ENCODE data around the gene HK1. TPM values are rescaled to one million over a fixed set of nuclear protein-coding genes. Genes with fewer than 3 reads are reported as not detected.
A peak's percentile ranks its signal among the peaks of the same experiment; 100 is the strongest.

The HK1 gene
- total and polyA plus RNA-seq, 2 experiments from 2014 or later: 31.1 to 42.5 TPM

DNA sequence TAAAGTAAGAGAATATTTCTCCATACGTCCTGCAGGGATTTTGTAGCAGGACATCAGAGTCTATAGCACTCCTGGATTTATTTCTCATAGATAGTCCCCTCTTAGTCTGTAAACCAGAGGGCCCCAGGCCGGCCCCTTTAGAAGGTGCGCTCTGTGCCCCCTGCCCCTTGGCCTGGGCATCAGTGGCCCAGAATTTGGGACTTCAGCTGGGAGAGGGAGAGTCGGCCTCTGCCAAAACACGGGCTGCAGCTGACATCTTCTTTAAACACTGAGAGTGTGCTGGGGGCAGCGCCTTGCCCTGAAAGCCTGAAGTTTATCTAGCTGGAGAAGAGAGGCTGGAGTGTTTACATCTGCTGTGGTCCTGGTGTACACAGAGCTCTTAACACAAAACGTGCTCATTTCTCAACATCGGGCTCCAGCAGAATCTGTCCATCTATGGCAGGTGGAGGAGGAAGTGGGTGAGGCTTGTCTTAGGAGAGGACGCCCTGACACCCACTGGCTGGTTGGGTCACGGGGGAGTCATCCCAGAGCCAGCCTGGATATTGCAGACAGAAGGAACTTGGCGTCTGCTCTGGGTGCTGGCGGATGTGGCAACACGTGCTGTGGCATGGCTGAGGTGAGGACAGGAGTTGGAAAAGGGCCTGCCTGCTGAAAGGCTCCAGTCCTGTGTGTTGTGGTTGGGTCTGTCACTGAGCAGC, 143.5 kb downstream of the HK1 start:
- Histone ChIP-seq H3K9me3 (ENCODE audit: low read depth) (no peaks in the 10 kb centered on the region), H3K4me3 (no peak overlapping the region), H3K9me2 (replicated peaks; ENCODE audit: insufficient read depth) (no peaks in the 10 kb centered on the region), H3K27ac (no peak overlapping the region), H4K20me1 (ENCODE audit: insufficient read depth, poor library complexity, severe bottlenecking) (no peaks in the 10 kb centered on the region), H3K4me1 (ENCODE audit: insufficient read depth) (peaks cover 28% of the 10 kb centered on the region), H3K27me3 (no peaks in the 10 kb centered on the region), H3K4me2 (no peak overlapping the region), H3K36me3 (replicated peaks; ENCODE audit: insufficient read depth, low read depth) (no peaks in the 10 kb centered on the region), H3K79me2 (no peaks in the 10 kb centered on the region), H2AFZ (no peak overlapping the region)
- TF ChIP-seq, protein P1, sequence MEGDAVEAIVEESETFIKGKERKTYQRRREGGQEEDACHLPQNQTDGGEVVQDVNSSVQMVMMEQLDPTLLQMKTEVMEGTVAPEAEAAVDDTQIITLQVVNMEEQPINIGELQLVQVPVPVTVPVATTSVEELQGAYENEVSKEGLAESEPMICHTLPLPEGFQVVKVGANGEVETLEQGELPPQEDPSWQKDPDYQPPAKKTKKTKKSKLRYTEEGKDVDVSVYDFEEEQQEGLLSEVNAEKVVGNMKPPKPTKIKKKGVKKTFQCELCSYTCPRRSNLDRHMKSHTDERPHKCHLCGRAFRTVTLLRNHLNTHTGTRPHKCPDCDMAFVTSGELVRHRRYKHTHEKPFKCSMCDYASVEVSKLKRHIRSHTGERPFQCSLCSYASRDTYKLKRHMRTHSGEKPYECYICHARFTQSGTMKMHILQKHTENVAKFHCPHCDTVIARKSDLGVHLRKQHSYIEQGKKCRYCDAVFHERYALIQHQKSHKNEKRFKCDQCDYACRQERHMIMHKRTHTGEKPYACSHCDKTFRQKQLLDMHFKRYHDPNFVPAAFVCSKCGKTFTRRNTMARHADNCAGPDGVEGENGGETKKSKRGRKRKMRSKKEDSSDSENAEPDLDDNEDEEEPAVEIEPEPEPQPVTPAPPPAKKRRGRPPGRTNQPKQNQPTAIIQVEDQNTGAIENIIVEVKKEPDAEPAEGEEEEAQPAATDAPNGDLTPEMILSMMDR (IDR thresholded peaks at IDR 0.05; ENCODE audit: poor library complexity): no peak
- TF ChIP-seq EZH2 (IDR thresholded peaks at IDR 0.05; ENCODE audit: borderline replicate concordance): no peak
- DNase-seq (ENCODE audit: low spot score): peak; percentile 57
- WGBS (ENCODE audit: low lambda C conversion rate, missing lambda C conversion rate): 55% methylated on average over 13 of the region's 13 CpGs

DNA sequence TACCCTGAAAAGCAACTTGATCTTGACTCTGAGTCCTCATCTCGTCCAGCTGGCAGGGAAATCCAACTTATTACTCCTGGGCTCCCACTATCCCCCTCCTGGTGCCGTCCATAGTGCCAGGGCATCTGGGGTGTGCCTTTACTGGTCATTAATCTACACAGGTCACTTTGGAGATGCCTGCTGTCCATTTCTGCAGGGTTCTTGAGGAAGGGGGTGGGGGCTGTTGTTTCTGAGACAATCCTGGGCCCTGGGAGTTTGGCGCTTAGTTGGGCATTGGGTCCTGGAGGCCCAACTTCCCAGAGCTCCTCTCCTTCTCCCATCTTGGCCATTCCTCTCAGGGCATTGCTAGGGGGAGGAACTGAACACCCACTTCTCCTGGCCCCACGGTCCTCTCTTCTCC, 144.4 kb downstream of the HK1 start:
- Histone ChIP-seq H3K4me1 (ENCODE audit: insufficient read depth) (peaks cover 27% of the 10 kb centered on the region), H3K27ac (no peak overlapping the region), H4K20me1 (ENCODE audit: insufficient read depth, poor library complexity, severe bottlenecking) (no peaks in the 10 kb centered on the region), H2AFZ (no peak overlapping the region), H3K9me2 (replicated peaks; ENCODE audit: insufficient read depth) (no peaks in the 10 kb centered on the region), H3K9me3 (ENCODE audit: low read depth) (no peaks in the 10 kb centered on the region), H3K36me3 (replicated peaks; ENCODE audit: insufficient read depth, low read depth) (no peaks in the 10 kb centered on the region), H3K79me2 (no peaks in the 10 kb centered on the region), H3K4me3 (no peak overlapping the region), H3K27me3 (no peaks in the 10 kb centered on the region), H3K4me2 (no peak overlapping the region)
- WGBS (ENCODE audit: low lambda C conversion rate, missing lambda C conversion rate): 93% methylated on average over 4 of the region's 4 CpGs
- no peak for DNase-seq (ENCODE audit: low spot score)
- no peak for TF ChIP-seq EZH2phosphoT487 (IDR thresholded peaks at IDR 0.05; ENCODE audit: low read depth, severe bottlenecking, unreplicated experiment)
- TF ChIP-seq, protein P1 (IDR thresholded peaks at IDR 0.05; ENCODE audit: poor library complexity): no peak
- no peak for TF ChIP-seq EZH2 (IDR thresholded peaks at IDR 0.05; ENCODE audit: borderline replicate concordance)

DNA sequence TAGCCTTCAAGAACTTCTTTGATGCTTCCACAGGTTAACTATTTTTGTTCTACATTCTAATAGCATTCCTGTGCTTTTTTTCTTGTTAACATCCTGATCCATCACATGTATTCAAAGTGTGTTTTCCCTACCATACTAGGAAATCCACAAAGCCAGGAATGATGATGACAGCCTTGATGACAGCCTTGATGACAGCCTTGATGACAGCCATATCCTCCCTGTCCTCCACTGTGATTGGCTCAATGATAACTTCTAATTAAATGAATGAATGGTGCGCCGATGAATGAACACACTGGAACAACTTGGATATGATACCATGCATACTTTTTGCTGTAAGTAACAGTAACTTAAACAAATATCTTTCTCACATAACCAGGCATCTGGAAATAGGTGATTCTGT, 146.7 kb downstream of the HK1 start:
- no peaks in the 10 kb centered on the region for H3K79me2 ChIP-seq
- H3K4me2 ChIP-seq: no peak overlapping the region
- H3K27me3 ChIP-seq: no peaks in the 10 kb centered on the region
- H3K4me3 ChIP-seq: no peak overlapping the region
- no peaks in the 10 kb centered on the region for H3K9me3 ChIP-seq (ENCODE audit: low read depth)
- H3K27ac ChIP-seq: peak overlapping the region; percentile 85
- H2AFZ ChIP-seq: no peak overlapping the region
- peaks cover 13% of the 10 kb centered on the region for H3K4me1 ChIP-seq (ENCODE audit: insufficient read depth)
- H3K36me3 ChIP-seq (replicated peaks; ENCODE audit: insufficient read depth, low read depth): no peaks in the 10 kb centered on the region
- DNase-seq (ENCODE audit: low spot score): no peak
- H3K9me2 ChIP-seq (replicated peaks; ENCODE audit: insufficient read depth): no peaks in the 10 kb centered on the region
- TF ChIP-seq, protein P1 (IDR thresholded peaks at IDR 0.05; ENCODE audit: poor library complexity): no peak
- TF ChIP-seq EZH2 (IDR thresholded peaks at IDR 0.05; ENCODE audit: borderline replicate concordance): no peak
- no peak for TF ChIP-seq EZH2phosphoT487 (IDR thresholded peaks at IDR 0.05; ENCODE audit: low read depth, severe bottlenecking, unreplicated experiment)
- WGBS (ENCODE audit: low lambda C conversion rate, missing lambda C conversion rate): 100% methylated on average over 2 of the region's 2 CpGs
- H4K20me1 ChIP-seq (ENCODE audit: insufficient read depth, poor library complexity, severe bottlenecking): no peaks in the 10 kb centered on the region

All from hepatocyte (in vitro differentiated cells).